IMR-90 (cell line): ENCODE measurements around the gene PGA4.
A peak's percentile ranks its signal among the peaks of the same experiment; 100 is the strongest.

Experiments used
- CEBPB ChIP-seq: IDR thresholded peaks from 2 replicates; pipeline ENCODE4 v1.6.1; 2012; ENCODE audit warnings: low read depth, low read length, improper control_type of control experiment
- CHD1 ChIP-seq: IDR thresholded peaks from 2 replicates; pipeline ENCODE4 v1.6.1; 2012; ENCODE audit warnings: low read depth, low read length, improper control_type of control experiment
- FOS ChIP-seq: fragments of 150-350 bp; IDR thresholded peaks from 2 replicates; pipeline ENCODE4 v1.6.1; 2016; ENCODE audit warnings: low read depth, low read length
- MAFK ChIP-seq: IDR thresholded peaks from 2 replicates; pipeline ENCODE4 v1.6.1; 2012; ENCODE audit warnings: low read depth, low read length, improper control_type of control experiment
- MAZ ChIP-seq: IDR thresholded peaks from 2 replicates; pipeline ENCODE4 v1.6.1; 2012; ENCODE audit warnings: low read depth, mild to moderate bottlenecking, low read length, improper control_type of control experiment, moderate library complexity, borderline replicate concordance
- NFE2L2 ChIP-seq: fragments of 150-350 bp; IDR thresholded peaks from 2 replicates; pipeline ENCODE4 v1.6.1; 2016; ENCODE audit warnings: low read depth, mild to moderate bottlenecking, low read length
- POLR2A ChIP-seq: IDR thresholded peaks from 2 replicates; pipeline ENCODE4 v1.6.1; 2012; ENCODE audit warnings: mild to moderate bottlenecking, low read depth, low read length
- RAD21 ChIP-seq: IDR thresholded peaks from 2 replicates; pipeline ENCODE4 v1.6.1; 2012; ENCODE audit warnings: low read length, improper control_type of control experiment
- RFX5 ChIP-seq: IDR thresholded peaks from 2 replicates; pipeline ENCODE4 v1.8.0; 2012; ENCODE audit warnings: low read depth, mild to moderate bottlenecking, low read length, moderate library complexity
- SMC3 ChIP-seq: fragments of 150-350 bp; IDR thresholded peaks from 2 replicates; pipeline ENCODE4 v1.6.1; 2016; ENCODE audit warnings: low read depth, mild to moderate bottlenecking, antibody characterized with exemption, low read length, moderate library complexity
- TF ChIP-seq, protein P1 (sequence below): conservative IDR thresholded peaks from 2 replicates; pipeline ENCODE4 v1.5.1; 2012; ENCODE audit warnings: mild to moderate bottlenecking, low read depth, low read length, improper control_type of control experiment
- TF ChIP-seq, protein P2 (sequence below): fragments of 150-350 bp; IDR thresholded peaks from 2 replicates; pipeline ENCODE4 v1.6.1; 2016; ENCODE audit warnings: low read depth, mild to moderate bottlenecking, low read length, moderate library complexity, borderline replicate concordance

DNA sequence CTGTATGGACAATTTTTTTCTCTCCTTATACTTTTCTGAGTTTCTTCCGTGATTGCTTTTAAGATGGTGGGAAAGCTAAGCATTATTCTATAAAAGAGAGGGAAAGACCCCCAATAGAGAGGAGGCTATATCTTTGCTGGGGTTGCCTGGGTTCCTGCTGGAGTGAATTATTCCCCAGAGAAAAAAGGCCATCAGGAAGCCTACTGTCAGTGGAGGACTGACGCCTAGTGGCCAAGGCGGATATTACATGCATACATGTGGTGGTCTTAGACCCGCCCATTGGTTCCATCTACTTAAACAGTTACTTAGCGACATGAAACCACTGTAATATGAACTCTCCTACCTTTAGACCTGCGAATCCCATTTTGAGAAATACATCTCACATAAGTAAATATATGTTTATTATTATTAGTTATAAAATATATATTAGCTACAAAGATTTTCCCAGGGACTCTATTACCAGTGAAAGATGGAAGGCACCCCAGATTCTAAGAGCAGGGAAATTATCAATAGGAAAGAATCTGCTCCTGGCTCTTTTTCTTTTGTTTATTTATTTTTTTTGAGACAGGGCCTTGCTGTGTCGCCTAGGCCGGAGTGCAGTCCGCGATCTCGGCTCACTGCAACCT lies 34.5 kb upstream of the PGA4 start:
- TF ChIP-seq, protein P1, sequence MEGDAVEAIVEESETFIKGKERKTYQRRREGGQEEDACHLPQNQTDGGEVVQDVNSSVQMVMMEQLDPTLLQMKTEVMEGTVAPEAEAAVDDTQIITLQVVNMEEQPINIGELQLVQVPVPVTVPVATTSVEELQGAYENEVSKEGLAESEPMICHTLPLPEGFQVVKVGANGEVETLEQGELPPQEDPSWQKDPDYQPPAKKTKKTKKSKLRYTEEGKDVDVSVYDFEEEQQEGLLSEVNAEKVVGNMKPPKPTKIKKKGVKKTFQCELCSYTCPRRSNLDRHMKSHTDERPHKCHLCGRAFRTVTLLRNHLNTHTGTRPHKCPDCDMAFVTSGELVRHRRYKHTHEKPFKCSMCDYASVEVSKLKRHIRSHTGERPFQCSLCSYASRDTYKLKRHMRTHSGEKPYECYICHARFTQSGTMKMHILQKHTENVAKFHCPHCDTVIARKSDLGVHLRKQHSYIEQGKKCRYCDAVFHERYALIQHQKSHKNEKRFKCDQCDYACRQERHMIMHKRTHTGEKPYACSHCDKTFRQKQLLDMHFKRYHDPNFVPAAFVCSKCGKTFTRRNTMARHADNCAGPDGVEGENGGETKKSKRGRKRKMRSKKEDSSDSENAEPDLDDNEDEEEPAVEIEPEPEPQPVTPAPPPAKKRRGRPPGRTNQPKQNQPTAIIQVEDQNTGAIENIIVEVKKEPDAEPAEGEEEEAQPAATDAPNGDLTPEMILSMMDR: peak; percentile 93
- TF ChIP-seq POLR2A (no peak), CEBPB (no peak), MAZ (no peak), SMC3 (peak; percentile 70), MAFK (no peak), NFE2L2 (no peak), RFX5 (no peak), CHD1 (no peak), RAD21 (peak; percentile 94), FOS (no peak)
- TF ChIP-seq, protein P2, sequence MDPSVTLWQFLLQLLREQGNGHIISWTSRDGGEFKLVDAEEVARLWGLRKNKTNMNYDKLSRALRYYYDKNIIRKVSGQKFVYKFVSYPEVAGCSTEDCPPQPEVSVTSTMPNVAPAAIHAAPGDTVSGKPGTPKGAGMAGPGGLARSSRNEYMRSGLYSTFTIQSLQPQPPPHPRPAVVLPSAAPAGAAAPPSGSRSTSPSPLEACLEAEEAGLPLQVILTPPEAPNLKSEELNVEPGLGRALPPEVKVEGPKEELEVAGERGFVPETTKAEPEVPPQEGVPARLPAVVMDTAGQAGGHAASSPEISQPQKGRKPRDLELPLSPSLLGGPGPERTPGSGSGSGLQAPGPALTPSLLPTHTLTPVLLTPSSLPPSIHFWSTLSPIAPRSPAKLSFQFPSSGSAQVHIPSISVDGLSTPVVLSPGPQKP: no peak
